ENCODE measurements around the gene PIGT.

The PIGT gene

DNA sequence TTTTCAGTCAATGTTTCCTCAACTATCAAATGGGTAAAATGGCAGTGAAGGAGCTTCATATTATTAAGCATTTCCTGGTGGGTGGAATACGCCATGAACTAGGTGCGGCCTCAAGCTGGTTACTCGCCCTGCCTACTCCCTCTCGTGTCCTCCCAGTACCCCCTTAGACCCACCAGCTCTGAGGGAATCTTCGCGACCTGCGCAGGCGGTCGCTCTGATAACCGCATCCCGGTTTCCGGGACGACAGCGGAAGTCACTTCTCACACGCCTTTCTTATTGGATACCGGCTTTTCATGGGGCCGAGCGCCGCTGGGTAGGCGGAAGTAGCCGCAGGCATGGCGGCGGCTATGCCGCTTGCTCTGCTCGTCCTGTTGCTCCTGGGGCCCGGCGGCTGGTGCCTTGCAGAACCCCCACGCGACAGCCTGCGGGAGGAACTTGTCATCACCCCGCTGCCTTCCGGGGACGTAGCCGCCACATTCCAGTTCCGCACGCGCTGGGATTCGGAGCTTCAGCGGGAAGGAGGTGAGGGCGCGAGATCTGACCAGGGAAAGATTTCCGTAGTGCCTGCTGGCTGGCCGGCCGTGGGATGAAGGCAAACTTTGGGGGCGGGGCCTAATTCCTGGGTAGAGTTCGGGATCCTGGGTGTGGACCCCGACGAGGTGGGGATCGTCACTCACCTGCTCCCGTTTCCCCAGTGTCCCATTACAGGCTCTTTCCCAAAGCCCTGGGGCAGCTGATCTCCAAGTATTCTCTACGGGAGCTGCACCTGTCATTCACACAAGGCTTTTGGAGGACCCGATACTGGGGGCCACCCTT lies at the start of gene PIGT:
TSS of gene PIGT (plus strand) at position 320 of the 816 bp plus-strand sequence. CDS start at position 336, 16 bp downstream.
- peak; percentile 85 for DNase-seq

DNA sequence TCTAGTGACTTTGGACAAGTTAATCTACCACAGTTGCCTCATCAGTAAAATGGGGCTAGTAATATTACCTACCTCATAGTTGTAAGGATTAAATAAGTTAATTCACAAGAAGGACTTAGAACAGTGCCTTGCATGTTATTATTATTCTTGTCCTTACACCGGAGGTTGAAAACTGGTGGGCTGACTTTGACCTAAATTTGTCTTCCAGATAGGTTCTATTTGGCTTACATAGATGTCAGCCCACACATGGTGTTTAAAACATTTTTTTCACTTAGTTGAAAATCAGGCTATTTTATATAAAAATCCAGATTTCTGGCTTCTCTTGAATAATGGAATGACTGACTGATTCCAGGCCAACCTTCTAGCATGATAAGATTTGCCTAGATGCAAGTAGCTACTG lies 49.7 kb upstream of the PIGT start:
- no peak for DNase-seq

DNA sequence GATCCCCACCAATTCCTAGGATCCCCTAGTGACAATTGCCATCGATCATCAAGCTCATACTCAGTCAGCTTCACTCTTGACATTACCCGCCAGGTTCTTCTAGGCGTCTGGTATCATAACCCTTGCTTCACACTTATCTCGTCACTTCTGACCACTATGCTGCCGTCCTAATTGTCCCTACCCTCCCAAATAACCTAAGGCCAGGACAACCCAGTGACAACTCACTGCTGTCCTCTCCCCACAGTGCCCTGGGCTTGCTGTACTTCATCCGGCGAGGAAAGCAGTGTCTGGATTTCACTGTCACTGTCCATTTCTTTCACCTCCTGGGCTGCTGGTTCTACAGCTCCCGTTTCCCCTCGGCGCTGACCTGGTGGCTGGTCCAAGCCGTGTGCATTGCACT lies 49.3 kb upstream of the PIGT start:
- no peak for DNase-seq

GRCh38 chr20:45367126-45367525 lies 48.8 kb upstream of the PIGT start:
- DNase-seq = no peak

DNA sequence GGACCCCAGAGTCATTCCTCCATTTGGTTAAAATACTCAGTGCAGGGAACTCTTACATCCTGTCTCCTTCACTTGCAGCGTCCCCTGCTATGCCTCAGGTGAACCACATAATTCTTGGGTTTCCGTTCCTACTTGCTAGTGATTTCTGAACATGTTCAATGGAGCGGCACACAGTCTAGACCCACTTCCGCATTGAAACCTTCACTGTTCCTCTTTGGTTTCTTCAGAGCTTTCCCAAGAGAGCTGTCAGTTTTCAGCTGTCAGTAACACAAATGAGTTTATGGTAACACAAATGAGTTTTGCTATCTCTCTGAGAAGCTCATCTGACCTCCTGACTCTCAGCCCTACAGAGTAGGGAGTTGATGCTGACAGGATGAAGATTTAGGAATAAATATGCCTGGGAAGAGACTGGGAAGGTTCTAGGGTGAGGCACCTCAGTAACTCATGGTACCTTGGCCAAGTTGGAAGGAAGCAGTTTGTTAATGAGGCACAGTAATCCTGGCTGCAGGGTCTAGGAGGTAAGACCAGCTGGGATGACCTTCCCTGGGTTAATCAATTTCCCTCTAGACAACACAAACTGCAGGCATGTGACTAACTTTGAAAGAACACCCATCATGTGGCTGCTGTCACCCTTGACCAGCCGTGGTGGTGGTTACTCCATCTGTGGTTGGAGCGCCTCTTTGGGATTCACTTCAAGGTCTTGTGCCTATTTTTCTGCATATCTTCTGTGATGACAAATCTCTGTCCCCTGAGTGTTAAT lies 47.5 kb upstream of the PIGT start:
- no peak for DNase-seq

- no peak for DNase-seq
These were observed 45.3 kb upstream of the PIGT start for GRCh38 chr20:45370571-45371160.

- no peak for DNase-seq
These were observed 43.7 kb upstream of the PIGT start for GRCh38 chr20:45372241-45372640.

DNA sequence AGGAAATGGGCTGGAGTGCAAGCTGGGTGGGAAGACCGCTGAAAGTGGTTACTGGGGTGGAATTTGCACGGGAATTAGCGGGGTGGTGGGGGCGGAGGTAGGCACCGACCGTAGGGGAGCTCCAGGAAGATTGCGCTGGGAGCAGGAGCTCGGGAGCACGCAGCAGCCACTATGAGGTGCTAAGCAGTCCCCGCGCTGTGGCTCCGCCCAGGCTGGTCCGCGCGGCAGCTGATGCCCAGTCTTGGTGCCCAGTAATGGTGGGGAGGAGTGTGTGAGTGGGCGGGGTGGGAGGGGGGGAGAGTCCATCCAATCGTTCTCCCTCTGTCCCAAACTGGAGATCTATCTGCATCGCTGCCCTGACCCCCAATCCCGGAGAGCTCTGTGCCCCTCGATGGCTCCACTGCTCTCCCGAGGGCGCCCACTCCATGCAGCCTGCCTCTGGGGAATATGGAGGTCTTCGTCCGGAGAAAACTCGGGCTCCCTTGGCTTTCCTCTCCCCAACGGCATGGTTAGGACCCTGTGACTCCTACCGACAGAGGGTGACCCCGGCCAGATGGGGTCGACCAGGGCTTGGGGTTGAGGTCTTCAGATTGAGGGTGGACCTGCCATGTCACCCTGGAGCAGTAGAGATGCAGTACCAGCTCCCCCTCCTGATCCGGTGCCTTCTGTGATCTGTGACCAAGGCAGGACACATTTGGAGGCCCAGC lies 43.1 kb upstream of the PIGT start:
- DNase-seq = no peak

DNA sequence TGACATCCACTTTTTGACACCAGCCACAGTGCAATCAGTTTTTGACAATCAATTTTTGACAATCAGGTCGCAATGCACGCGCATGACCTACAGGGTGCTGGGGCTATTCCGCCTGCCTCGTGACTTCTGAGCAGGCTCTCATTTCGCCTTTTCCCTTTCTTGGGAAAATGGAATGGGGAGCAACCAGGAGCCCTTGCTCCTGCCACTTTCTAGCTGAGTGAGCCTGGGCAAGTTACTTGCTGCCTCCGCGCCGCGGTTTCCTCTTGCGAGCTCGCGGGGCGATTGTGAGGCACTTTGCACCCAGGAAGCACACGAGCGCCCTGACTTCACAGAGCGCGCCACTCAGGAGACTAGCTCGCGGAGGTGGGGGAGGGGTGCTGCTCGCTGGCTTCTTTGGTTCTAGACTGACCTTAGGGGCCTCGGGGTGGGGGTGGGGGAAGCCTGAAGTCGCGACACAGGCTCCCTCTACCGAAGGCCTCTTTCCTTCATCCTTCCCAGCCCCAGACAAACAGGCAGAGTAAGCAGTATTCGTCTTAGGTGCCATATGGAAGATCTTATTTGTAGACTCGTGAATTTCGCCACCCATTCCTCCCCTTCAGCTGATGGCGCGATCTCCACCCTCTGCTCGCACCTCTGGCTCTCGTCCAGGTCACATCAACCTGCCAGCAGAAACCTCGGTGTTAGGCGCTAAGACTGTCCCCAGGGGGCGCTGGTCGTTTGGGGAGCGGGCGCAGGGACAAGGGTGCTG lies 42.4 kb upstream of the PIGT start:
- peak; percentile 65 for DNase-seq

GRCh38 chr20:45374101-45374467 lies 41.9 kb upstream of the PIGT start:
- no peak for DNase-seq

GRCh38 chr20:45374966-45375365 lies 41.0 kb upstream of the PIGT start:
- no peak for DNase-seq

DNA sequence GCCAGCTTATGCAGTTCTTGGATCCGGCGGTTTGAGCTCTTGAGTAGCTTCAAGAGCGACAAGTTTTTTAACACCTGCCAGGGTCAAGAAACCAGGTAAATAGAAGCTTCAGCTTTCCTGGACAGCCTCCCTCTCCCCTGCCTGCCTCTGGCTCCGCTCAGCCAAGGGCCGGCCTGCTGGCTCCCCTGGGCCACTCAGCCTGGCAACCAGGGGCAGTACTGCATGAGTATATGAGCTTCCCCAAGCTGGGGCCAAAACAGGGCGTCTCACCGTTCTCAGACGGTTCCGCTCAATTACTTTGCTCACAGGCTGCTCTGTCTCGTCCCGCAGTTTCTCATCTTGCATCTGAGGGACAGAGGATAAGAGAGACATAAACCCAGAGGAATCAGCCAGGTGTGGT lies 38.7 kb upstream of the PIGT start:
- no peak for DNase-seq

- no peak for DNase-seq
These were observed 37.8 kb upstream of the PIGT start, which contains the start of gene TP53TG5 for GRCh38 chr20:45378191-45378590. Gene TP53TG5 (minus strand): TSS chr20:45378325. CDS start chr20:45378236, 89 bp downstream.

GRCh38 chr20:45387274-45387673 lies 28.7 kb upstream of the PIGT start:
- DNase-seq = no peak

GRCh38 chr20:45390931-45391330 lies 25.0 kb upstream of the PIGT start:
- no peak for DNase-seq

GRCh38 chr20:45391559-45391958 lies 24.4 kb upstream of the PIGT start:
- no peak for DNase-seq

DNA sequence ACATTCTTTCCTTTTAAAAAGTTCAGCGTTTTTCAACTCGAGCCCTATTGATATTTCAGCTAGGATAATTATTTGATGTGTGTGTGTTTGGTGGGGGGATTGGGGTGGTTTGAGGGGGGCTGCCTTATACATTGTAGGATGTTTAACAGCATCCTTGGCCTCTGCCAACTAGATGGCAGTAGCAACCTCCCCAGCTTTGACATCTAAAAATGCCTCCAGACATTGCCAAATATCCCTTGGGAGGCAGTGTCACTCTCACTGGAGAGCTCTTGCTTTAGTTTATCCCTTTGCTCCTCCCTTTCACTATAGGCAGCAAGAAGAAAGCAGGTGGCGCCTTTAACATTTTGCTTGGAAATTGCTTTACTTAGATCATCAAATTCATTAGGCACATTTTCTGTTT lies 23.2 kb upstream of the PIGT start:
- no peak for DNase-seq

DNA sequence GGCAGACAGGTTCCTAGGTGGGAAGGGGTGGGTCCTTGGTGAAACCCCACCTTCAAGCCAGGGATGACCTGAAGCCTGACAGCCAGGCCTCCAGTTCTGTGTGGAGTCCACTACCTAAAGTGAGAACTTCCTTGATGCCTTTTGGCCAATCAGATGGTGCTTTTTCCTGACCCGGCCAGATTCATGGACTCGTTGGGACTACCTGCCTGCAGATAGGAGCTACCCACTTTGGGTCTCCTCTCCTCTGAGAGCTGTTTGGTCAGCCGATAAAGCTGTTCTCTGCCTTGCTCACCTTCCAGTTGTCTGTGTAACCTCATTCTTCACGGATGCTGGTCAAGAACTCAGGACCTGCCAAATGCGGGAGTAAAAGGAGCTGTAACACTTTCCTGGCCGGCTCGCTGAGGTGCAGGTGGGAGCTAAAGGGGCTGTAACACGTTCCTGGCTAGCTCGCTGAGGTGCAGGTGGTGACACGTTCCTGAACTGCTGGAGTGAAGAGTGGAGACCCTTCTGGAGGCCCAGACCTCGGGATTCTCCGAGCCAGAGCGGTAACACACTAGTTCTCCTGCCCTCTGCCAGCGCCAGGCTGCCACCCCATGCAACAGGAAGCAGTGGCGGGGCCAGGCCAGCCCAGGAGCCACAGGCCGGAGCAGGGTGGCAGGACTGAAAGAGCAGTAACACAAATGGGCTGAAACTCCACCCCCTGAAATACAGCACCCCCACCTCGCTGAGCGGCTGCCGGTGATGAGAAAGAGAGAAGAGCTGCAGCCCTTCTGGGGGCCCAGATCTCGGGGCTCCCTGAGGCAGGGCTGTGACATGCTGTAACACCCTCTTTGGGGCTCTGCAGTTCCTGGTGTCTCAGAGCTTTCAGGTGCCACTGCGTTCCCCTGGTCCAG lies 21.5 kb upstream of the PIGT start:
- DNase-seq = no peak

- no peak for DNase-seq
These were observed 20.9 kb upstream of the PIGT start for GRCh38 chr20:45395114-45395415.

- no peak for DNase-seq
These were observed 16.9 kb upstream of the PIGT start for GRCh38 chr20:45399018-45399417.

- no peak for DNase-seq
These were observed 15.5 kb upstream of the PIGT start for GRCh38 chr20:45400346-45401031.

Data from NCI-H510A (cell line).